OCI-M2 (cell line): ENCODE results near the gene COA8.

ENCODE experiments used
- DNase-seq: peaks from one replicate; lab custom pipeline; 2025; ENCODE audit not compliant: unreplicated experiment; lab: John Stamatoyannopoulos, UW

COA8 gene

DNA sequence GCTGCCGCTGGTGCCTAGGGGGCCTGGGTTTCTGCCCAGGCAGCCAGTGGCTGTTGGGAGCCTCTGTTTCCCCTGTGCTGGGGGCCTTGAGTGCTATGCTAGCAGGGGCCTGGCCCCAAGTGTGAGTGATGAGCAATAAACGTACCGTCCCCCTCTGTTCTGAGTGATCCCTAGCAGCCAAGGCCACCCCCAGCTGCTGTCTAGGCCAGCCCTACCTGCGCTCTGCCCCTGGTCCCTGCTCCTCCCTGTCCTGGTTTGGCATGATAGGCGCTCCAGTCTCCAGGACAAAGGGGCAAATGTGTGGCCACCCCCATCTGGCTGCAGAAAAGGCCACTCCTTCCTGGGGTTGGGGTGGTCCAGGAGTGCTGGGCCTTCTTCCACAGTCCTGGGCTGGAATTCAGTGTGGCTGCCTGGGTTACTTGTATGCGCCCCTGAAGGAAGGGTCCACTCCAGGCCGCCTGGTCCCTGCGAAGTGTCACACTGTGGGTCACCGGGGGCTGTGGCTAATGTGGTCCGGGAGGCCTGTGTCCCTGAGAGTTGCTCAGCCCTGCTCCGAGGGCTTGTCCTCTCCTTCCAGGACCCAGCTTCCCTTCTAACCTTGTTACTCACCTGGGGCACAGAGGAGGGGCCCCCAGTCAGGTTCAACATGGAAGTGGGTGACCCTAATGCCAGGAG is 26.7 kb upstream of the COA8 start:
- no peak for DNase-seq

DNA sequence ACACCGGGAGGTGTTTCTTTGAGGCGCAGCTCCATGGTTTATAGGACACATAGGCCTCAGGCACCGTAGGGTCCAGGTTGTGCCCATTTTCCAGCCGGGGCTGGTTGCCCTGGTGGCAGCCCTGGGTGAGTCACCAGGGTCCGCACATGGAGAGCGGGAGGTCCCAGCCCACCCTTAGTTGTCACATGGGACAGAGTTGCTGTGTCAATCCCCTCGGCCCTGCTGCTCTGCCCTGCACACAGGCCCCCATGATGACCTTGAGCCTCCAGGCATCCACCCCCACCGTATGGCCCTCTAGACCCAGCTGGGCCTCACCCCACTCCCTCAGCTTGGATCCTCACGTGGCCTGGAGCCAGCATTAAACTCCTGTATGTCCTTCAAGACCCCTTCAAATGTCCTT is 26.1 kb upstream of the COA8 start:
- DNase-seq = no peak

DNA sequence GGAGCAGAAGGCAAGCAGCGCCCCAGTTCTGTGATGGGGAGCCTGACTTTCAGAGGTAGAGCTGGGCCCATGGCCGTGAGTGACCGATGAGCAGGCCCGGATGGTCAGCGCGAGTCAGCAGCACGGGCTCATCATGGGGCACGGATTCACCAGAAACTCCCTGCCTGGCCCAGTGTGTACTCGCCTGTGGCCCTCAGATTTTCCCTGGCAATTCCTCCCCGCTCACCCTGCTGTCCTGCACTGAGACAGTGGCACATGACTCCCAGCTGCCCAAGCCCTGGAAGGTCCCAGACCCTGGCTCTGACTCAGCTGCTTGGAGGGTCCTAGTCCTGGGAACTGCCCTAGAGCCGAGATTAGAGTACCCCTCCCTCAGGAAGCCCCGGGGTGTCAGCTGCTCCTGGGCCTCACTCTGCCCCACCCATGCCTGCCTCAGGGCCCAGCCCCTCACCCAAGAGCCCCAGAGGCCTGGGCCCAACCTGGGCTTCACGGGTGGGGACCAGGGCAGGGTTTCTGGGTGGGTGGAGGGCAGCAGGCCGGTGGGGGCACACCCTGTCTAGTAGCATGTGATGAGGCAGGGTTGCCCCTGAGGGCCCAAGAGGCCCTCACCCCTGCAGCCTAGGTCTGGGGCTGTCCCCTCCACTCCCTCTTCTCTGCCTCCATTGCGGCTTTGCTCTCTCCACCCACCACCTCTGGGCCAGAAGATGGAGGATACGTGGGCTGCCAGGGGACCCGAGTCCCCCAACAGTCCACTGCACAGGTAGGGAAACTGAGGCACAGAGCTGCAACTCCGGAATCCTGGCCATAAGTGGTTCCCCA is 25.4 kb upstream of the COA8 start:
- DNase-seq = no peak

DNA sequence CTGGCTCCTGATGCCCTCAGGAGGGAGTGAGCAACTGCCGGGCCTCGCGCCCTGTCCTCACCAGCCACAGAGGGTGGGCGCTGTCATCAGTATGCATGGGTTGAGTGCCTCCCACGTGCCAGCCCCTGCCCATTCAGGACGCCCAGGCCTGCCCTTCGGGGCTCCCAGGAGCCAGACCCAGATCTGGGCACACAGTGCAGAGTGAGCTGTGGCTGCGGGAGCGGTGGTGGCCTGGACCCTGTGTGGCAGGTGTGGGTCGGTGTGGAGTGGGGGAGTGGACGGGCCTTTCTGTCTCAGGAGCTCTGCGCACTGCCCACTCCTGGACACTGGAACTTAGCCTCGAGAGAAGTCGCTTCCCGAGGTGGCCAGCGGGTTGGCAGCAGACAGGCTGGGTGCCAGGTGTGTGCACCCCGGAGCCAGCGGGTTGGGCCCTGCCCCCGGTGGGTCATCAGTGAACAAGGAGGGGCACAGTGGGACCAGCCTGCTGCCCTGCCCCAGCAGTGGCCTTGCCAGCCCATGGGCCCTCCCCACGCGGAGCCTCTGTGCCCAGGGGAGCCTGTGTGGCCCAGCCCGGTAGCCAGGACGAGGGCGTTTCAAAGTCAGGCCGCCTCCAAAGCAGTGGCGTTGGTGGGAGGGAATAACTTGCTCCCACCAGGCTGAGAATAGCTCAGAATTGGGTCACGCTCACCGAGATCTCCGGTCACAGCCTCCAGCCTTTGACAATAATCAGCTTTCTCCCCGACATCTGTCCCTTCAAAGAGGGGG is 24.3 kb upstream of the COA8 start:
- no peak for DNase-seq

DNA sequence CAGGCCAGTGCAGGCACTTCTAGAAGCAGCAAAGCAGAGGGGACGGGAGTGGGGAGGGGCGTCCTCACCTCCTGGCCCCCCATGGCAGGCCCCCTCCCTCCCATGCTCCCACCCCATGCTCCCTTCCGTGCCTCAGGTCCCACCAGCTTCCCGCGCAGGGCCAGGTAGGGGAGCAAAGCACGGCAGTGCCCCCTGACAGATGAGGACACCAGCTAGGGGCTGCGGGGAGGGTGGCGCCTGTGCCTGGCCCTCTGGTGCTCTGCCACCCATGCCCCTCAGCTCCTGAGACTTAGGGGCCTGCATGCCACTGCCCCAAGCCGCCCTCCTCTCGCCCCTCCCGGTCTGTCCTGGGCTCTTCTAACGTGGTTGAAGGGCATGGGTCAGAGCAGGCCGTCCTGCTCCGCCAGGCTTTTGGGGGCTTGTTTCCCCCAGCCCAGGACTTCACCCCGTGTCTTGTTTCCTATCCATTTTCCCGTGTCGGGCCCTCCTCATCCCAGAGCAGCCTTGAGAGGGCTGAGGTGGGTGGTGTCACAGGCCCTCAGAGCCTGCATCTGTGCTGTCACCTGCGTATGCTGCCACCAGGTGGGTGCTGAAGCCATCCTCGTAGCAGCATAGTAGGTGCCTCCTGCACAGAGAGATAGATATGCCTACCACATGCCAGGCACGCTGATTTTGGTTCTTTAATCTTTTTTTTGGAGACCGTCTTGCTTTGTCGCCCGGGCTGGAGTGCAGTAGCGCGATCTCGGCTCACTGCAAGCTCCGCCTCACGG is 23.5 kb upstream of the COA8 start:
- DNase-seq = no peak

DNA sequence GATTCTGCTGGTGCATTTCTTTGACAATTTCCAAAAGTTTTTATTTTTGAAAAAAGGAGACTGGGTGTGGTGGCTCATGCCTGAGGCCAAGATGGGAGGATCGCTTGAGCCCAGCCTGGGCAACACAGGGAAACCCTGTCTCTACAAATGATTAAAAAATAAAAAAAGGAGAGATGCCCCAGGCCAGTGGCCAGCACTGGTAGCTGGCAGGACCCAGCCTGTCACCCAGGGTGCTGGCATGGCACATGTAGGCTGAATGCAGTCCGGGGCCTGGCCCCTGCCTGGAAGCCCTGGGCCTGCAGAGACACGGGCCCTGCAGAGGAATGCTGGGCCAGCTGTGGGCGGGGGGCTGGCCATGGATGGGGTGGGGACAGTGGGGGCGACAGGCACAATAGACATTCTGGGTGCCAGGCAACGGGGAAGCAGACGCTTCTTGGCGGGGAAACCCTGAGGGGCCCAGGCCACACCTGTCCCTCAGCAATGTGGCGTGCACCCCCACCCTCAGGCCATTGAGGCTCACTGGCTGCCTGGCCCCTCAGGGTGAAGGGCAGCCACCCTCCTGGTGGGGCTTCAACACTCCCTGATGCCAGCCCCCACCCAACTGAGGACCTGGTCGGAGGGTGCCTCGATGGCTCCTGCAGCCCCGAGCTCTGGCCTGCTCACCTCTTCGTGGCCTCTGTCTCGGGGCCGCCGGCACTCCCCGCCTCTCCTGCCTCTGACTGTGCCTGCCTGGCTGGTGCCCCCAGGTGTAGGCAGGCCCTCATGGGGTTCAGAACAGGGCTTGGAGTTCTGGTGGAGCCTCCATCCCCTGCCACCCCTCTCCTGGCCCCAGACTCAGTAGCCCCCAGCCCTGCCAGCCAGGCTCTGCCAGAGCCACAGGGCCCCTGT is 21.7 kb upstream of the COA8 start:
- no peak for DNase-seq

DNA sequence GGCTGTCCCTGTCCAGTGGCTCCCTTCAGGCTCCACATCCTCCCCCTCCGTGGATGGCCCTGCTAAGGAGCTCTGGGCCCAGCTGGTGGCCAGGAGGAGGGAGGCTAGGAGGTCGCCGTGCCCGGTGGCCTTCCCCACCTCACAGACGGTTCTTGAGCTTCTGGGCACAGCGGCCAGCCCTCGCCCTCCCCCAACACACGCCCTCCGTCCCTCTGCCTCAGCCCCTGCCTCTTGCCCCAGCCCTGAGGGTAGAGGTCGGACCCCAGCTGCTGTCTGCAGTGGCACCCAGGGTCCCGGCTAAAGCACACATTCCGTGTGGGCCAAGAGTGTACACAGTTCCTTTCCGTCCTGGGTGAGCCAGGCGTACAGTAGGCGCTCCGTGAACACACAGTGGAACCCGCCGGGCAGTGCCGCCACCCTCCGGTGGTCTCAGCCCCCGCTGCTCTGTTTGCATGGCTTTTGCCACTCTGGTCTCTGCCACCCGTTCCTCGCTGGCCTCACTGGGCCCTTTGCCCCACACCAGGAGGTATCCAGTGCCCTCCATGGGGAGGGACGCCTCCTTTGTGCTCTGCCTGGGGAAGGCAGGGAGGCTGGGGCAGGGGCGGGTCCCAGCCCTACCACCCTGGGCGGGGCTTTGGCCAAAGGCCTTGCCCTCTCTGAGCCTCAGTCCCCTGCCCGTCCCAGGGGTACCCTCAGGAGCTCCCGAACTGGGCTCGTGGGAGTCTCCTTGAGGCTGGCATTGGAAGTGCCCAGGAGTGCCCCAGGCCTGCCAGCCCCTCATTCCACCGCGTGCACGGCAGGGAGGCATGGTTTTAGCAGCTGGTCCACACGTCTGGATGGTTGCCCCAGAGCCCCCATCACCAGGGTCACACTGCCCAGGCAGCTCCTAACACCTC is 20.8 kb upstream of the COA8 start:
- DNase-seq = no peak

DNA sequence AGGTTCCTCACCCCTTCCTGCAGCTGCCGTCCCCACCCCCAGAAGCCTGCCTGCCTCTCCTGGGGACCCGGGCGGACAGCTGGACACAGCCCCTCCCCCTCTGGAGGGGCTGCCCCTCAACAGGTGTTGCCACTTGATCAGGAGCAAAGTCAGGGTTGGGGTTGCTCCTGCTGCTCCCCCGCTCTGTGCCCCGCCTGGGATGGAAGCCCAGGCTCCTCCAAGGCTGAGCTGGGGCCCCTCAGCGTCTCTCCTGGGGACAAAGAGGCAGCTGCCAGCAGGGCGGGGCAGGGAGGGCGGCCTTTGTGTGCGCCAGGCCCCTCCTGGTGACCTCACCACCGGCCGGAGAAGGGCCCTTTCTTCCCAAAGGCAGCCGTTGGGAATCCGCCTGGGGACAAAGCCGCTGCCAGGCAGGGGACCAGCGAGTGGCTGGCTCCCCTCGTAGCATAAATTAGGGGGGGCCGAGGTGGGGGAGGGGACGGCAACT is 20.1 kb upstream of the COA8 start:
- no peak for DNase-seq

DNA sequence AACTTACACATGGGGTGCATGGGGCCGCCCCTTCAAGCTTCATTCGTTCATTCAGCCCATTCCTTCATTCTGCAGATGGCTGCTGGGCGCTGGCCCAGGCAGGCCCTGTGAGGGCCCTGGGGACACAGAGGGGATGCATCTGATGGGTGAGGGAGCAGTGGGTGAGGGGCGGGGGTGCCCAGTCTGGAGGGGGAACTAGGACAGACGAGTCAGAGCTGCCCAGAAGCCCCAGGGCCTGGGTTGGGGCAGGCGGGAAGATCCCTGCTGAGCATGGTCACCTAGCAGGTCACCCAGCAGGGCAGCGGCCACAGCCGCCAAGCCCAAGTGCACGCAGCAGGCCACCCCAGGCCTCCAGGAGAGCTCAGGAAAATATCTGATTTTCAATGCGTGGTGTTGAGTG is 19.6 kb upstream of the COA8 start:
- no peak for DNase-seq

DNA sequence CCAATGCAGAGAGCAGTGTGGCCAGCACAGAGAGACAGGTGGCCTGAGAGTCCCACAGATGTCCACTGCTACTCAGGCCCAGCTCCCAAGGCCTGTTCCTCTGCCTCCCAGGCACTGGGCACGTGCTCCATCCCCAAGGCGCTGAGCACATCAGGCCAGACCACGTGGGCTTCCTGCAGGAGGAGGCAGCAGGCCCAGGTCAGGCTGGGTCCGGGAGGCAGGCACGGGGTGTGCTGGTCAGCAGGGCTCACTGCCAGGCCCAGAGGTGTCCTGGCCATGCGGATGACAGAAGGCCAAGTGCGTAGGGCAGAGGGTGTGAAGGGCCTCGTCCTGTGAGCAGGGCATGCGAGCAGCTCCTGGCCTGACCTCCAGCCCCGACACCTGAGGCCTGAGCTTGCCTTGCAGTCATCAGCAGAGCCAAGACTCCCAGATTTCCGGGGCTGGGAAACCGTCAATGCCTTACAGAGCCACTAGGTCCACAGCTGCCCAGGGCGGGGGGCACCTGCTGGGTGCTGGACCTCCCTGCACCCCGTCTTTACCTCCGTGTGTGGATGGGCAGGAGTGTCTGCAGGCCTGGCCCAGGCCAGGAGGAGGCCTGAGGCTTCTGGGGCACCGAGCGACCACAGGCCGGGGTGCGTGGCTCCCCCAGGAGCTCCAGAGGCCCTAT is 18.9 kb upstream of the COA8 start:
- DNase-seq = no peak

DNA sequence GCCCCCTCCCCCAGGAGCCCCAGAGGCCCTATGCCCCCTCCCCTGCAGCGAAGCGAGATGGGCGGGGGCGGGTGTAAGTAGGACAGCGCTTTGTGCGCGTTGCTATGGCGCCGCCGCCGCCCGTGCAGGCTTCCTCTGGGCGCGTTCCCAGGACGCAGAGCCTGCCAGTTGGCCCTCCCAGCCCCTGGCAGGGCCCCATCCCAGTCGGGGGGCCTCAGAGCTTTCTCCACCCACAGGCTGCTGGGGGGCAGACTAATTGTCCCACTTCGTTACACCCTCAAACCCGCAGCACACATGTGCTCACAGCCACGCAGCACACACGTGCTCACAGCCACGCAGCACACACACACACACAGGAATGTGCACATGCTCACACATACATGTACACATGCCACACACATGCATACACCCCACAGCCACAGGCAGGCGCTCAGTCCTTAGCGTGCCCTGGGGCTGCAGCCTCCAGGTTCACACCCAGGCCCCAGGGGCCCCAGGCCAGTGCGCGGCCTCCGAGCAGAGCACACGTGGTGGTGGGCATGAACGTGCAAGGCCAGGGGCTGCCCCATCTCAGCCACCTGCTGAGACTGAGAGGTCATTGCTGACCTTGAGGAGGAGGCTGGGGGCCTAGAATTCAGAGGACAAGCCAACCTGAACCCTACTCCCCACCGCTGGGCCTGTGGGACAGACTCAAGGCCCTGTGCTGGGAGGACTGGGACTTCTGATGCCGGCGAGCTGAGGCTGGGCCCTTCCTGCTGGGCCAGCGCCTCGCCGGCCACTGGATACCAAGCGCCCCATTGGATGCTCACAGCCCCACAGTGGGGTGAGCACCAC is 18.2 kb upstream of the COA8 start:
- no peak for DNase-seq

DNA sequence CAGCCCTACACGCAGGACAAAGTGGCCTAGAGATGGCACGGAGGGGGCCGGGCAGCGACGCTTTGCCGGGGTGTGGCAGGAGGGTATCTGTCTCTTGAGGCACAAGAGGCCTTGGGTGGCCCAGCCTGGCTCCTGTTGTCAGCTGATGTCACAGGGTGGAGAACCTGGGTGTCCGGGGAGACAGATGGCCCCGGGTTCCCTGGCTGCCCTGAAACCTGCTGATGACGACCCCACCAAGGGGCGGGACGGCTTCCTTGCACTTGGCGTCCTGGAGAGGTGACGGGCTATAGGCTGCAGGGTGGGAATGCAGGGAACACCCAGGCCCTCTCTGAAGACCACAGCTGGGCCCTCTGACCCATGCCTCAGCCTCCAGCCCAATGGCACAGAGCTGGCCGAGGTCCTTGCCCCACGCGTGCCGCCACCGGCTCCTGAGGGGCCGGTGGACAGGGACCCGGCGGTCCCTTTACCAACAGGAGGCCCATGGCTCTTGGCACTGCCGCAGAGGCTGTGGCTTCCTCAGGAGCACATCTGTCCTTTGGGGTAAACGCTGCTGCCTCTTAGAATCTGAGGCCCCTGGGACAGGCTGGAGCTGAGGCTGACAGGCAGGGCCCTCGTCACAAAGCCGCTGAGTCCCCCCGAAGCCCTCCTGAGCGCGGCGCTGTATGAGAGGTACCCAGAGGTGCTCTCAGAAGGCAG is 17.4 kb upstream of the COA8 start:
- DNase-seq = no peak

DNA sequence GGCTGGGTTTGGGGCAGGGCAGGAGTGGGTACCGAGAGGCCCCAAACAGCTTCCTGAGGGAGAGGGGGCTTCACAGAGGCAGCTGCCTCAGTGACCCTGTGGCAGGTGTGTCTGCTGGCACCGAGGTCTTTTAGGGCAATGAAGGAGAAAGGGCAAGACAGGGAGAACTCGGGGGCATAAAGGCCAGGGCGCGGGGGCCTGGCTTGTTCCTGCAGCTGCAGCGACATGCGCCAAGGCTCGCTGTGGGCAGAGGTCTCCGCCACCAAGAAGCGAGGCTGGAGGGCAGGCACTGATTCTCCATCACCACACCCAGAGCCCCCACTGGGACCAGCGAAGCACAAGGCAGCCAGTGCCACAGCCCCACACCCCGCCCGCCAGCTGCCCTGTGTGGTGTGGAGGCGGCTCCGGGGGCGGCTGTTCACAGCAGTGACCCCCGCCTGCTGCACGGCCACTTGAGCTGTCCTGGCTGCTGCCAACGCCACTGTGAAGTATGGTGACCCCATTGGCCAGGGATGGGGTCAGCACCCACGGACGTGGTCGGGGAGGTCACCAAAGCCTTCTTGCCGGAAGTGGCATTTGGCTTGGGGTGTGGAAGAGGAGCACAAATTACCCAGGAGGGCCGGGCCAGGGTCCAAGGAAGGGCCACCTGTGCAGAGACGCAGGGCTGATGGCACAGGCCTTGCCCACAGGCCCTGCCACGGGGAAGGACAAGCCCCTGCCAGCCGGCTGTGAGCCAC is 16.7 kb upstream of the COA8 start:
- no peak for DNase-seq

DNA sequence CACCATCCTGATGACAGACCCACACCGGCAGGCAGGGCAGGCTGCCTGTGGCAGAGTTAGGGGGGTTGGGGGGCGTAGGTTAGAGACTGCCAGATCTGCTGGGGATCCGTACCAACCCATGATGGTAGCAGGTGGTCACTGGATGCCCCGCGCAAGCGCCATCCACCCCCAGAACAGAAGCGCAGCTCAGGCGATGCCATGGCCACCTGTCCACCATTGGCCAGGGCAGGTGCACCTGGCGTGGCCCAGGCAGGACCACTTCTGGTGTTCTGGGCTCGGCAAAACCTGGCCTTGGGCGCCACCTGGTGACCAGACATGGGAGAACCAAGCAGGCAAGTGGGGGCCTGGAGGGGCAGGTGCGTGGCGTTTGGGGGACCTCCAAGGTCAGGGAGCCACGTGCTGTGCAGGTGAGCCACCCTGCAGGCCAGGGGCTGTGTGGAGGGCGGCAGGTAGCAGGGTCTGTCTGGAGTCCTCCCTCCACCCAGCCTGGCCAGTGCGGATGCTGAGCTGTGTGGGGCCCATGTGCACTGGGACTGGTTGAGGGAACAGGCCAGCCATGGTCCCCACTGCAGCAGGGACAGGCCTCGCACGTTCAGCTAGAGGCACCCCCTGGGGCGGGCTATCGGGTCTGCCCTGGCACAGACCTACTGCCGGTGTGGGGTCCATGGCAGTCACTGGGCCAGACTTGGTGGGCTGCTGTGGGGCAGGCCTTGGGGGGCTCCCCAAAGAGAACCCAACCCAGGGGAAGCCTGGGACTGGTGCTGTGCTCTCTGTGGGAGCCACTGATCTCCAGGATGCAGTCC is 15.9 kb upstream of the COA8 start:
- no peak for DNase-seq

DNA sequence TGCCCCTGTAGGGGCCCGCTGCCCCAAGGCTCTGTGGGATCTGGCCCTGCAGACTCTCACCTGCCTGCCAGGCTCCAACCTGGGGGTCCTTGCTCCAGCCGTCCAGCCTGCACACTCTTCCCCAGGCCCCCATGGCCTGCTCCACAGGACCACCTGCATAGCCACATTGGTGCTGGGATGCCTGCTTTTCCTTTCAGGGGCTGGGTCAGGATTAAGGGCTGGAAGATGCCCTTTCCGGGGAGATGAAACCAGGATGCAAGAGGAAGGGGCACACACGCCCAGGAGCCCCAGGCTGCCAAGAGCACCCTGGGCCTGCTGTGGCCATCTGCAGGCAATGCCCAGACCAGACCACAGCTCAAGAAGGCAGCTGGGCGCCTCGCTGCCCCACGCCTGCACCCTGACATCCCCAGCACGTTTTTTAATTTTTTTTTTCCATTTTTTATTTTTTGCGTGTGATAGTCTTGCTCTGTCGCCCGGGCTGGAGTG is 15.3 kb upstream of the COA8 start:
- DNase-seq = no peak
